ENCODE results near the gene IL20.

DNA sequence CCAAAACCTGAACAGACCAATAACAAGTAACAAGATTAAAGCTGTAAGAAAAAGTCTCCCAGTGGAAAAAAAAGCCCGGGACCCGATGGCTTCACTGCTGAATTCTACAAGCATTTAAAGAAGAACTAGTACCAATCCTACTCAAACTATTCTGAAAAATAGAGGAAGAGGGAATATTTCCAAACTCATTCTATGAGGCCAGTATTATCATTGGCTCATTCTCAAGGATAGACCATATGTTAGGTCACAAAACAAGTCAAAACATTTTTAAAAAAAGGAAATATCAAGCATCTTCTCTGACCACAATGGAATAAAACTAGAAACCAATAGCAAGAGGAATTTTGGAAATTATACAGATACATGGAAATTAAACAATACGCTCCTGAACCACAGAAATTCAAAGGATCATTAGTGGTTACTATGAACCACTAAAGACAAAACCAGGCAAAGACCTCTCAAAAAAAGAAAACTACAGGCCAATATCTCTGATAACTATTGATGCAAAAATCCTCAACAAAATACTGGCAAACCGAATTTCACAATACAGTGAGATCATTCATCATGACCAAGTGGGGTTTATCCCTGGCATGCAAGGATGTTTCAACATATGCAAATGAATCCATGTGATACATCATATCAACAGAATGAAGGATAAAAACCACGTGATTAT is 13.9 kb upstream of the IL20 start:
- TF ChIP-seq, protein P1, sequence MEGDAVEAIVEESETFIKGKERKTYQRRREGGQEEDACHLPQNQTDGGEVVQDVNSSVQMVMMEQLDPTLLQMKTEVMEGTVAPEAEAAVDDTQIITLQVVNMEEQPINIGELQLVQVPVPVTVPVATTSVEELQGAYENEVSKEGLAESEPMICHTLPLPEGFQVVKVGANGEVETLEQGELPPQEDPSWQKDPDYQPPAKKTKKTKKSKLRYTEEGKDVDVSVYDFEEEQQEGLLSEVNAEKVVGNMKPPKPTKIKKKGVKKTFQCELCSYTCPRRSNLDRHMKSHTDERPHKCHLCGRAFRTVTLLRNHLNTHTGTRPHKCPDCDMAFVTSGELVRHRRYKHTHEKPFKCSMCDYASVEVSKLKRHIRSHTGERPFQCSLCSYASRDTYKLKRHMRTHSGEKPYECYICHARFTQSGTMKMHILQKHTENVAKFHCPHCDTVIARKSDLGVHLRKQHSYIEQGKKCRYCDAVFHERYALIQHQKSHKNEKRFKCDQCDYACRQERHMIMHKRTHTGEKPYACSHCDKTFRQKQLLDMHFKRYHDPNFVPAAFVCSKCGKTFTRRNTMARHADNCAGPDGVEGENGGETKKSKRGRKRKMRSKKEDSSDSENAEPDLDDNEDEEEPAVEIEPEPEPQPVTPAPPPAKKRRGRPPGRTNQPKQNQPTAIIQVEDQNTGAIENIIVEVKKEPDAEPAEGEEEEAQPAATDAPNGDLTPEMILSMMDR (IDR thresholded peaks at IDR 0.05 in 2 of 3, conservative IDR thresholded peaks at IDR 0.05 in 1 of 3; ENCODE audit: control insufficient read depth in 2 of 3, extremely low read depth in 1 of 3, insufficient read depth in 1 of 3, low read depth in 3 of 3, low read length in 3 of 3): no peak
- TF ChIP-seq ZNF274 (IDR thresholded peaks at IDR 0.05; ENCODE audit: insufficient read depth, insufficient read length): no peak

Data from GM12878 (cell line).